ENCODE measurements around the gene EPB41L4A.

EPB41L4A gene

DNA sequence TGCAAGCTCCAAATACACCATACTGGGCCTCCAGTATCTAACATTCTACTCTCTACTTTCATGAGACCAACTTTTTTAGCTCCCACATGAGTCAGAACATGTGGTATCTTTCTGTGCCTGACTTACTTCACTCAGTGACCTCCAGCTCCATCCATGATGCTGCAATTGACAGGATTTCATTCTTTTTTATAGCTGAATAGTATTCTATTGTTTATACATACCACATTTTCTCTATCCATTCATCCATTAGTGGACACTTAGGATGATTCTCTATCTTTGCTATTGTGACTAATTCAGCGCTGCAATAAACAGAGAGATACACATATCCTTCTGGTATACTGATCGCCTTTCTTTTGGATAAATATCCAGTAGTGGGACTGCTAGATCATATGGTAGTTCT, 68.5 kb downstream of the EPB41L4A start:
- no peak overlapping the region for H3K4me3 ChIP-seq (ENCODE audit: low read depth, low read length)
- TF ChIP-seq, protein P1, sequence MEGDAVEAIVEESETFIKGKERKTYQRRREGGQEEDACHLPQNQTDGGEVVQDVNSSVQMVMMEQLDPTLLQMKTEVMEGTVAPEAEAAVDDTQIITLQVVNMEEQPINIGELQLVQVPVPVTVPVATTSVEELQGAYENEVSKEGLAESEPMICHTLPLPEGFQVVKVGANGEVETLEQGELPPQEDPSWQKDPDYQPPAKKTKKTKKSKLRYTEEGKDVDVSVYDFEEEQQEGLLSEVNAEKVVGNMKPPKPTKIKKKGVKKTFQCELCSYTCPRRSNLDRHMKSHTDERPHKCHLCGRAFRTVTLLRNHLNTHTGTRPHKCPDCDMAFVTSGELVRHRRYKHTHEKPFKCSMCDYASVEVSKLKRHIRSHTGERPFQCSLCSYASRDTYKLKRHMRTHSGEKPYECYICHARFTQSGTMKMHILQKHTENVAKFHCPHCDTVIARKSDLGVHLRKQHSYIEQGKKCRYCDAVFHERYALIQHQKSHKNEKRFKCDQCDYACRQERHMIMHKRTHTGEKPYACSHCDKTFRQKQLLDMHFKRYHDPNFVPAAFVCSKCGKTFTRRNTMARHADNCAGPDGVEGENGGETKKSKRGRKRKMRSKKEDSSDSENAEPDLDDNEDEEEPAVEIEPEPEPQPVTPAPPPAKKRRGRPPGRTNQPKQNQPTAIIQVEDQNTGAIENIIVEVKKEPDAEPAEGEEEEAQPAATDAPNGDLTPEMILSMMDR (IDR thresholded peaks at IDR 0.05; ENCODE audit: low read depth, low read length, missing control alignments): no peak
- DNase-seq (ENCODE audit: low read depth): no peak
- in situ Hi-C loops (cut with HindIII; ENCODE audit: low sequenced_read_pairs): no loop called here

DNA sequence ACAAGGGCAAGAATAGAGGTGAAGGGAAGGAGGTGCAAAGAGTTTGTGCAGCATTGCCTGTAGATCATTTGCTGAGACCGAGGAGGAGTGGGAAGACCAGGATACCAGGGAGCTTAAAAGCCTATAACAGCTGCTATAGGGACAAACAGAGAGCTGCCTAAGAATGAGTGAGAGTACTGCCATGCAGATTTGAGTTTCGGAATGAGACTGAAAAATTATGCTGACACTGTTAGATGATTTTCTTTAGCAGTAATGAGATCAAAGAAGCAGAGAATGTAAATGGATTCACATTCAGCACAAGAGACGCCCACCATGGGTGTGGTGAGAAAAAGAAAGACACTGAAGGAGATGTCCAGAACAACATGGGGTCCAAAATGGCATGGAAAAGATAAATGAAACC, 69.7 kb downstream of the EPB41L4A start:
- in situ Hi-C loops (cut with HindIII; ENCODE audit: low sequenced_read_pairs): no loop called here
- DNase-seq (ENCODE audit: low read depth): no peak
- TF ChIP-seq, protein P1 (IDR thresholded peaks at IDR 0.05; ENCODE audit: low read depth, low read length, missing control alignments): no peak
- no peak overlapping the region for H3K4me3 ChIP-seq (ENCODE audit: low read depth, low read length)

DNA sequence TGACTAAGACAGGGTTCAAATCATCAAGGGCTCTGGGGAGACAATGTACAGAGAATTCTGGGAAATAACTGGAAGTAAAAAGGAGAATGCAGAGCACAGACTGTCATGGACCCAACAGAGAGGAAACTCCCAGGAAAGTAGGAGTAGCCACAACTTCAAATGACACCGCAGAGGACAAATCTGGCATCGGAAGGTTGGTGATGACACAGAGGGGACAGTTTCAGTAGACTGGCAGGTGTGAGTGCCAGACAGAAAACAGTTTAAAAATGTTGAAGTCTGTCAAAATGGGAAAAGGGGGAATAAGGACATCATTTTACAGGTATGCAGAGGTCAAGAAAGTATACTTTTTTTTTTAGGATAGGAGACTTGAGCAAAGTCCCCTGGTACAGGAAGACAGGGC, 70.2 kb downstream of the EPB41L4A start:
- H3K4me3 ChIP-seq (ENCODE audit: low read depth, low read length): no peak overlapping the region
- in situ Hi-C loops (cut with HindIII; ENCODE audit: low sequenced_read_pairs): no loop called here
- no peak for DNase-seq (ENCODE audit: low read depth)
- TF ChIP-seq, protein P1 (IDR thresholded peaks at IDR 0.05; ENCODE audit: low read depth, low read length, missing control alignments): no peak

DNA sequence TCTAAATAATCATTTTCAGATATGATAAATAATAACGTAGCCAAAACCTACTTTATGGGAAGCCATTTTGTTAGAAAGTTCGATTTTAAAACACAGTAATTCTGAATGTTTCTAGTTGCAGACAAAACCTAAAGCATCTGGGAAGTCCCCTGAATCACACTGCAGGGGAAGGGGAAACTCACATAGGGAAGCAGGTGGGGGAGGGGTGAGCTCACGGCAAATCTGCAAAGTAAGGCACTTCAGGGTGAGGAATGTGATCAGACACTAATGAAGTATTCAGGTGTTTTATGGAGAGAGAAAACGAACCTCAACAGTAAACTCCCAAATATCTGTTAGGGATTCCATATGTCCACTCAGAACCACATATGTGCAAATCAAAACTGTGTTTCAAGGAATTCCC, 70.7 kb downstream of the EPB41L4A start:
- TF ChIP-seq, protein P1 (IDR thresholded peaks at IDR 0.05; ENCODE audit: low read depth, low read length, missing control alignments): no peak
- no peak for DNase-seq (ENCODE audit: low read depth)
- H3K4me3 ChIP-seq (ENCODE audit: low read depth, low read length): no peak overlapping the region
- in situ Hi-C loops (cut with HindIII; ENCODE audit: low sequenced_read_pairs): no loop called here

DNA sequence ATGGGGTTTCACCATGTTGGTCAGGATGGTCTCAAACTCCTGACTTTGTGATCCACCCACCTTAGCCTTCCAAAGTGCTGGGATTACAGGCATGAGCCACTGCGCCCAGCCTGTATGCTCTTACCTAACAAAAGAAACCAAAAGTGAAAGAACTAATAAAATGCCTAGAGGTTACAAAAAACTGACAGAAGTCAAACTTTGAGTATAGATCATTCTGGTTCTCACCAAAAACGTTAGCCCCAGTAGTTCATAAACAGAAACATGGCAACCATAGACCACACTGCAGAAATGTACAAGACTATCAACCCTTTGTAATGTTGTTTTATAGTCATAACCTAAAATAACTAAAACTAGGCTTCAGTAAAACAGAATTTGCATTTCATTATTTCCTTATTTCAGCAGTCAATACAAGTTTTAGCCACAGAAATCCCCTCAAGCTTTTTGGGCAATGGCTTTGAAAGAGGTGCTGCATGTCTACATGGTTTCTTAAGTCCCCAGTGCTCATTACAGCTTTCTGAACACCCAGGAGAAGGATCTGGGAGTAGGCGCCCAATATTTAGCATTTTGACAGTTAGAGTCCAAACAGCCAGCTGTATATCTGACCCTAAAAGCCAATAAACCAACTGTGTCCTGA, 72.5 kb downstream of the EPB41L4A start:
- no peak overlapping the region for H3K4me3 ChIP-seq (ENCODE audit: low read depth, low read length)
- TF ChIP-seq, protein P1 (IDR thresholded peaks at IDR 0.05; ENCODE audit: low read depth, low read length, missing control alignments): no peak
- in situ Hi-C loops (cut with HindIII; ENCODE audit: low sequenced_read_pairs): no loop called here
- DNase-seq (ENCODE audit: low read depth): no peak

DNA sequence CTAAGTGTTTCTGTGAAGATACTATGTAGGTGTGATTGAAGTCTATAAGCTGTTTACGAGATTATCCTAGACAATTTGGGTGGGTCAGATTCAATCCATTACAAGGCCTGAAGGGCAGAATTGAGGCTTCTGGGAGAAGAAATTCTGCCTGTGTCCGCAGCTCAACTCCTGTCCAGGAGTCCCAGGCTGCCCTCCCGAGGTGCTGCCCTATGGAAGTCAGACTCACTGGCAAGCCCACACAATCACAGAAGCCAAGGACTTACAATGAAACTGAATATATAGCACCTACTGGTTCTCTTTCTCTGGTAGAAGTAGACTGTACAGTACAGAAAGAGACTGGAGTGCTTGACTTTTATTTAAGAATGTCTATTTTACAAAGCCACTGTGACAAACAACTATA, 74.5 kb downstream of the EPB41L4A start:
- no peak overlapping the region for H3K4me3 ChIP-seq (ENCODE audit: low read depth, low read length)
- TF ChIP-seq, protein P1 (IDR thresholded peaks at IDR 0.05; ENCODE audit: low read depth, low read length, missing control alignments): no peak
- DNase-seq (ENCODE audit: low read depth): no peak
- in situ Hi-C loops (cut with HindIII; ENCODE audit: low sequenced_read_pairs): no loop called here

Data from astrocyte of the cerebellum (primary cell).